Measurements from ENCODE around the gene CIB2. TPM values are rescaled to one million over a fixed set of nuclear protein-coding genes. Genes with fewer than 3 reads are reported as not detected.

CIB2 gene
- total and polyA plus RNA-seq, 4 donors: 6.3 to 9.1 (median 7.7) TPM

DNA sequence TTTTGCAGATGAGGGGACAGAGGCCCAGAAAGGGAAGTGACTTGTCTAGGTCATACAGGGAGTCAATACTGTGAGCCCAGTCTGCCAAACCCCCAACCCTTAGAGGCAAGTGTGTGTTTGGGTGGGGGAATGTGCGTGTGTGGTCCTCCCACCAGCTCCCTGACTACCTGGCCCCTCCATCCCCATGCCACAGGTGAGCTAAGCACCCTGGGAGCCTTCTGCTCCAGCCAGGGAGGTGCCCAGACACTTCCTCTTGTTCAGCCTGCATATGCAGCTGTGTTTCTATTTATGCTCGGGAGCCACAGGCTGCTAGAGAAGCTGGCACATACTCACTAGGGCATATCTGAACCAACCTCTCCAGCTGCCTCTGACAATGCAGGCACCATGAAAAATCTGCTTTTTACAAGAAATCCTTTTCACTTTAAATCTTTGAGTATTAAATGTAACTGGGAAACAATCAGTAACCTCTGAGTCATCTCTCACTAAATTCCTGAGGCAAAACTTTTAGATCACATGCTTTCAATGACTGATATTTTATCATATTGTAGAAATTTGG is 74.5 kb downstream of the CIB2 start:
- peak overlapping the region in 1 of 2 donors; percentile 56 for H3K27ac ChIP-seq (ENCODE audit: low read depth in 1 of 2, low read length in 2 of 2)
- no peaks in the 10 kb centered on the region for H3K9me3 ChIP-seq (ENCODE audit: control insufficient read depth, low read length)
- intact Hi-C loops (cut with DNase I): no loop called here
- ATAC-seq (ENCODE audit: low FRiP score) (peak; percentile 59), DNase-seq (peak in 1 of 2 donors; percentile 64)
- H3K36me3 ChIP-seq (ENCODE audit: control insufficient read depth in 1 of 2, insufficient read depth in 2 of 2, low read length in 1 of 2): peaks cover 3 to 4% of the 10 kb centered on the region in 2 donors
- no peak overlapping the region for H3K4me3 ChIP-seq (ENCODE audit: low read length in 2 of 2)
- H3K27me3 ChIP-seq (ENCODE audit: control insufficient read depth in 1 of 2, insufficient read depth in 2 of 2, low read length in 1 of 2): no peaks in the 10 kb centered on the region
- whole genome bisulfite sequencing, 2 donors: 35 to 36% methylated on average over 2 of the region's 2 CpGs
- no peaks in the 10 kb centered on the region for H3K4me1 ChIP-seq (ENCODE audit: control insufficient read depth in 1 of 2, insufficient read depth in 2 of 2, low read length in 2 of 2)

DNA sequence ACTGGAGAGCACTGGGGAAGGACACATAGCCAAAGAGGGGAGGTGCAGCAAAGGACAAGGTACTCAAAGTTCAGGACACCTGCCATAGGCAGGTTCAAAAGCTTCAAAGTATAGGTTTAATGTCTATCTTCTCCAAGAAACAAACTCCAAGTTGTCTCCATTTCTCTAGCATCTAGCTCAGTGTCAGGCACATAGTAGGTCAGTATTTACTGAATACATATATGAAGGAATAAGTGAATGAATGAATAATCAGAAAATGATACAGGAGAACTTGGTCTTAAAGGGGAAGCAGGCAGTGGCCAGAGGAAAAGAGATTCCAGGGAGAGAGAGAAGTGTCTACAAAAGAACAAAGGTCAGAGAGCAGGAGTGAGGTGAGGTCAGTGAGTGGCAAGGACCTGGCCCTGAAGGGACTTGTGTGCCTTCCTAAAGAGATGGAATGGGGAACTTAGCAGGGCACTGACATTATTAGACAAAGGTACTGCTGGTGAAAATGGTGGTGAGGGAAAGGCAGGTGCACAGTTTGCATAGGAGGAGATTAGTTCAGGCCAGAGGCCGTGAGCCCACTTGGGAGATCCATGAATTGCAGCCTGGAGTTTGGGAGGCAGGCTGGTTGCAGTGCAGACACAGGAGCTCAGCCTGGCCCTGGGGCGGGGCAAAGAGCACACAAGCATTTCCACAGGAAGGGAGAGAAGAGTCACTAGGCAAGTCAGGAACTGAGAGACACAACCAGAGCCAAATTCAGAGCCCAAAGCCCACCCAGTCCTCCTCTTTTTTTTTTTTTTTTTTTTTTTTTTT is 75.1 kb downstream of the CIB2 start:
- H3K4me1 ChIP-seq (ENCODE audit: control insufficient read depth in 1 of 2, insufficient read depth in 2 of 2, low read length in 2 of 2): no peaks in the 10 kb centered on the region
- ATAC-seq (ENCODE audit: low FRiP score): peak; percentile 63
- 70 to 79% methylated on average over 2 of the region's 2 CpGs for WGBS, 2 donors

GRCh38 chr15:78054966-78055365 is 76.3 kb downstream of the CIB2 start:
- H3K4me1 ChIP-seq (ENCODE audit: control insufficient read depth in 1 of 2, insufficient read depth in 2 of 2, low read length in 2 of 2): no peaks in the 10 kb centered on the region
- no peaks in the 10 kb centered on the region for H3K9me3 ChIP-seq (ENCODE audit: control insufficient read depth, low read length)
- ATAC-seq (ENCODE audit: low FRiP score): no peak
- intact Hi-C loops (cut with DNase I): no loop called here
- H3K27me3 ChIP-seq (ENCODE audit: control insufficient read depth in 1 of 2, insufficient read depth in 2 of 2, low read length in 1 of 2): no peaks in the 10 kb centered on the region
- no peak for DNase-seq
- H3K27ac ChIP-seq (ENCODE audit: low read depth in 1 of 2, low read length in 2 of 2): no peak overlapping the region
- peaks cover 4 to 5% of the 10 kb centered on the region in 2 donors for H3K36me3 ChIP-seq (ENCODE audit: control insufficient read depth in 1 of 2, insufficient read depth in 2 of 2, low read length in 1 of 2)
- WGBS, 2 donors: 83 to 86% methylated on average over 1 of the region's 1 CpG
- H3K4me3 ChIP-seq (ENCODE audit: low read length in 2 of 2): no peak overlapping the region

More for the DNA sequence above, 75.1 kb downstream of the CIB2 start:
- peaks cover 3 to 4% of the 10 kb centered on the region in 2 donors for H3K36me3 ChIP-seq (ENCODE audit: control insufficient read depth in 1 of 2, insufficient read depth in 2 of 2, low read length in 1 of 2)
- no peaks in the 10 kb centered on the region for H3K9me3 ChIP-seq (ENCODE audit: control insufficient read depth, low read length)
- H3K4me3 ChIP-seq (ENCODE audit: low read length in 2 of 2): no peak overlapping the region
- H3K27me3 ChIP-seq (ENCODE audit: control insufficient read depth in 1 of 2, insufficient read depth in 2 of 2, low read length in 1 of 2): no peaks in the 10 kb centered on the region
- peak overlapping the region in 1 of 2 donors; percentile 10 for H3K27ac ChIP-seq (ENCODE audit: low read depth in 1 of 2, low read length in 2 of 2)
- no peak for DNase-seq
- intact Hi-C loops (cut with DNase I): no loop called here

Other genes with a start within 250 kb of the CIB2 start
- gene TBC1D2B, start 53.7 kb downstream of the CIB2 start, total RNA-seq: 100 to 1,000 TPM in 1 of 2 donors, 10 to 100 TPM in 1; 49.0 to 109 TPM
- gene TBC1D2B, start 53.7 kb downstream of the CIB2 start, polyA plus RNA-seq: 10 to 100 TPM in 1 of 2 donors, 1 to 10 TPM in 1; 9.8 to 57.5 TPM
- not detected for gene SH2D7, start 38.9 kb downstream of the CIB2 start, total RNA-seq
- 1 to 10 TPM in 1 of 2 donors, not detected in 1; 1.0 TPM for gene SH2D7, start 38.9 kb downstream of the CIB2 start, polyA plus RNA-seq
- gene IDH3A, start 17.9 kb upstream of the CIB2 start, total RNA-seq: 10 to 100 TPM; 60.7 to 68.3 TPM
- gene IDH3A, start 17.9 kb upstream of the CIB2 start, polyA plus RNA-seq: 10 to 100 TPM; 36.7 to 99.3 TPM
- gene ACSBG1, start 103.1 kb upstream of the CIB2 start, total RNA-seq: not detected
- under 1 TPM; 0.18 to 0.25 TPM for gene ACSBG1, start 103.1 kb upstream of the CIB2 start, polyA plus RNA-seq
- 10 to 100 TPM; 20.2 to 53.0 TPM for gene DNAJA4, start 133.1 kb upstream of the CIB2 start, total RNA-seq
- 10 to 100 TPM; 12.0 to 17.0 TPM for gene DNAJA4, start 133.1 kb upstream of the CIB2 start, polyA plus RNA-seq
- gene SKIC8, start 168.2 kb upstream of the CIB2 start, total RNA-seq: 10 to 100 TPM; 41.4 to 48.3 TPM
- gene SKIC8, start 168.2 kb upstream of the CIB2 start, polyA plus RNA-seq: 10 to 100 TPM; 61.1 to 65.2 TPM
- 1 to 10 TPM in 1 of 2 donors, not detected in 1; 1.9 TPM for gene CRABP1, start 208.9 kb upstream of the CIB2 start, total RNA-seq
- gene CRABP1, start 208.9 kb upstream of the CIB2 start, polyA plus RNA-seq: not detected

Data from aorta (tissue), 5 donors.